Neuronal stem cell (in vitro differentiated cells): ENCODE data around the gene RPUSD1.

Source experiments
- DNase-seq: peaks from one replicate; pipeline ENCODE4 v3.0.0-alpha.2; 2013; ENCODE audit warnings: low spot score
- H2AFZ ChIP-seq: one replicate; pipeline ENCODE4 v1.6.1; 2013; ENCODE audit warnings: mild to moderate bottlenecking, low read length, inconsistent platforms
- H2AK5ac ChIP-seq: 2 replicates; pipeline ENCODE4 v1.6.1; 2013; ENCODE audit warnings: low read depth, mild to moderate bottlenecking, inconsistent platforms, low read length, moderate library complexity, mixed read lengths
- H2BK120ac ChIP-seq: 2 replicates; pipeline ENCODE4 v1.6.1; 2013; ENCODE audit warnings: low read depth, mild to moderate bottlenecking, inconsistent platforms, low read length, moderate library complexity, mixed read lengths
- H2BK12ac ChIP-seq: one replicate; pipeline ENCODE4 v1.6.1; 2013; ENCODE audit warnings: low read length, inconsistent platforms
- H2BK15ac ChIP-seq: 2 replicates; pipeline ENCODE4 v1.6.1; 2013; ENCODE audit warnings: mild to moderate bottlenecking, low read length, inconsistent platforms, mixed read lengths
- H2BK5ac ChIP-seq: one replicate; pipeline ENCODE4 v1.6.1; 2013; ENCODE audit warnings: inconsistent platforms, mild to moderate bottlenecking, low read length, moderate library complexity
- H3K14ac ChIP-seq: one replicate; pipeline ENCODE4 v1.6.1; 2013; ENCODE audit warnings: low read length, inconsistent platforms
- H3K18ac ChIP-seq: 2 replicates; pipeline ENCODE4 v1.6.1; 2013; ENCODE audit warnings: low read length, inconsistent platforms
- H3K23ac ChIP-seq: 2 replicates; pipeline ENCODE4 v1.6.1; 2013; ENCODE audit warnings: low read depth, mild to moderate bottlenecking, mixed read lengths, low read length, inconsistent platforms; ENCODE audit not compliant: poor library complexity
- H3K27ac ChIP-seq: replicated peaks from 3 replicates; pipeline ENCODE4 v1.5.1; 2013; ENCODE audit warnings: low read length, inconsistent platforms
- H3K27me3 ChIP-seq, 3 experiments: 2 replicates each; pipeline ENCODE4 v1.6.1; 2013; ENCODE audit warnings: low read length in 3 of 3, mild to moderate bottlenecking in 2 of 3, inconsistent platforms in 1 of 3, low read depth in 1 of 3, mixed read lengths in 1 of 3, moderate library complexity in 1 of 3; ENCODE audit not compliant: control insufficient read depth in 3 of 3, insufficient read depth in 3 of 3
- H3K36me3 ChIP-seq, 2 donors: replicated peaks in 1 of 2; 2 replicates each; pipeline ENCODE4 v1.6.1; 2013; ENCODE audit warnings: low read length in 2 of 2; ENCODE audit not compliant: control insufficient read depth in 2 of 2, insufficient read depth in 2 of 2
- H3K4ac ChIP-seq: 2 replicates; pipeline ENCODE4 v1.6.1; 2013; ENCODE audit warnings: inconsistent platforms, mild to moderate bottlenecking, low read length, moderate library complexity
- H3K4me1 ChIP-seq, 2 donors: 1 replicate in 1 of 2; 2 replicates in 1 of 2; pipeline ENCODE4 v1.6.1; 2013; ENCODE audit warnings: low read length in 2 of 2, low read depth in 1 of 2; ENCODE audit not compliant: control insufficient read depth in 2 of 2, insufficient read depth in 1 of 2
- H3K4me2 ChIP-seq: one replicate; pipeline ENCODE4 v1.6.1; 2013; ENCODE audit warnings: mild to moderate bottlenecking, low read length, inconsistent platforms; ENCODE audit not compliant: insufficient read depth, poor library complexity, severe bottlenecking
- H3K4me3 ChIP-seq, 2 donors: 2 replicates each; pipeline ENCODE4 v1.5.1; 2013; ENCODE audit warnings: low read length in 2 of 2, mild to moderate bottlenecking in 2 of 2, inconsistent platforms in 1 of 2, moderate library complexity in 1 of 2
- H3K79me1 ChIP-seq: one replicate; pipeline ENCODE4 v1.6.1; 2013; ENCODE audit warnings: low read depth, mild to moderate bottlenecking, inconsistent platforms, low read length, moderate library complexity
- H3K9ac ChIP-seq: one replicate; pipeline ENCODE4 v1.6.1; 2013; ENCODE audit warnings: mild to moderate bottlenecking, low read depth, low read length, inconsistent platforms; ENCODE audit not compliant: poor library complexity
- H3K9me3 ChIP-seq, 2 donors: replicated peaks in 1 of 2; 2 replicates each; pipeline versions ENCODE3 to v1.6.1; 2013; ENCODE audit warnings: low read length in 2 of 2, mild to moderate bottlenecking in 2 of 2, inconsistent platforms in 1 of 2, low read depth in 1 of 2, mixed read lengths in 1 of 2, moderate library complexity in 1 of 2; ENCODE audit not compliant: control insufficient read depth in 2 of 2, insufficient read depth in 1 of 2
- H4K8ac ChIP-seq: one replicate; pipeline ENCODE4 v1.6.1; 2013; ENCODE audit warnings: low read depth, mild to moderate bottlenecking, inconsistent platforms, low read length, moderate library complexity
- H4K91ac ChIP-seq: one replicate; pipeline ENCODE4 v1.6.1; 2013; ENCODE audit warnings: low read length, low read depth, mild to moderate bottlenecking, inconsistent platforms; ENCODE audit not compliant: poor library complexity
- WGBS, 2 donors: extraction: QIAGEN DNeasy Blood & Tissue Kit; methylation state at CpG; one replicate each; pipeline ENCODE4 v1.1.7; 2013; ENCODE audit warnings: missing lambda C conversion rate in 2 of 2, mixed read lengths in 1 of 2; ENCODE audit not compliant: insufficient read length in 2 of 2, insufficient replicate concordance in 1 of 2; ENCODE audit errors: extremely low coverage in 2 of 2; 5-methylcytosine and 5-hydroxymethylcytosine counted together

RPUSD1 gene

GRCh38 chr16:819336-820043 is 31.3 kb upstream of the RPUSD1 start:
- Histone ChIP-seq H2AFZ (no peak overlapping the region), H3K23ac (peak overlapping the region; percentile 6), H3K36me3 (no peaks in the 10 kb centered on the region), H2BK15ac (no peak overlapping the region), H3K9me3 (peaks cover 5 to 15% of the 10 kb centered on the region in 2 donors), H3K27ac (no peak overlapping the region), H4K91ac (no peak overlapping the region), H3K27me3 (peaks cover 0 to 11% (median 0%) of the 10 kb centered on the region in 3 experiments), H3K18ac (peak overlapping the region; percentile 76), H2BK12ac (no peak overlapping the region), H3K4ac (no peak overlapping the region), H3K4me1 (peaks cover 3% of the 10 kb centered on the region in 2 donors), H2BK5ac (peak overlapping the region; percentile 4), H3K79me1 (peaks cover 3% of the 10 kb centered on the region), H3K4me3 (no peak overlapping the region), H4K8ac (no peak overlapping the region), H3K9ac (no peak overlapping the region), H3K14ac (no peak overlapping the region), H3K4me2 (no peak overlapping the region), H2AK5ac (peak overlapping the region; percentile 53), H2BK120ac (no peak overlapping the region)
- no CpG with 5 or more reads among the region's 23 CpGs for WGBS, 2 donors
- DNase-seq = no peak

GRCh38 chr16:818592-818991 is 30.4 kb upstream of the RPUSD1 start:
- no peak for DNase-seq
- Histone ChIP-seq H3K14ac (no peak overlapping the region), H3K27ac (no peak overlapping the region), H3K36me3 (no peaks in the 10 kb centered on the region), H2AFZ (no peak overlapping the region), H3K79me1 (peaks cover 1% of the 10 kb centered on the region), H2BK15ac (no peak overlapping the region), H3K4me3 (peak overlapping the region in 1 of 2 donors; percentile 25), H2AK5ac (no peak overlapping the region), H4K8ac (no peak overlapping the region), H2BK120ac (no peak overlapping the region), H3K4ac (no peak overlapping the region), H3K9me3 (peaks cover 5 to 9% of the 10 kb centered on the region in 2 donors), H3K23ac (no peak overlapping the region), H3K18ac (no peak overlapping the region), H2BK12ac (no peak overlapping the region), H3K4me1 (peaks cover 3% of the 10 kb centered on the region in 2 donors), H2BK5ac (no peak overlapping the region), H4K91ac (no peak overlapping the region), H3K27me3 (peaks cover 0 to 9% (median 0%) of the 10 kb centered on the region in 3 experiments), H3K4me2 (no peak overlapping the region), H3K9ac (no peak overlapping the region)
- WGBS, 2 donors = no CpG with 5 or more reads among the region's 2 CpGs

GRCh38 chr16:818132-818531 is 30.0 kb upstream of the RPUSD1 start:
- Histone ChIP-seq H3K27ac (no peak overlapping the region), H2AK5ac (no peak overlapping the region), H3K14ac (no peak overlapping the region), H2AFZ (no peak overlapping the region), H3K4me1 (peaks cover 4 to 6% of the 10 kb centered on the region in 2 donors), H3K36me3 (no peaks in the 10 kb centered on the region), H3K4me2 (no peak overlapping the region), H3K4me3 (no peak overlapping the region), H3K4ac (no peak overlapping the region), H3K9ac (no peak overlapping the region), H2BK5ac (no peak overlapping the region), H3K9me3 (peaks cover 2 to 6% of the 10 kb centered on the region in 2 donors), H3K23ac (no peak overlapping the region), H2BK120ac (no peak overlapping the region), H3K27me3 (peaks cover 0 to 9% (median 4%) of the 10 kb centered on the region in 3 experiments), H3K79me1 (peaks cover 1% of the 10 kb centered on the region), H2BK12ac (no peak overlapping the region), H4K8ac (no peak overlapping the region), H3K18ac (no peak overlapping the region), H4K91ac (no peak overlapping the region), H2BK15ac (no peak overlapping the region)
- DNase-seq = no peak
- no CpG with 5 or more reads among the region's 8 CpGs for WGBS, 2 donors

- H2BK5ac ChIP-seq = peak overlapping the region; percentile 87
- H3K79me1 ChIP-seq = peaks cover 1% of the 10 kb centered on the region
- peak overlapping the region; percentile 88 for H2AK5ac ChIP-seq
- H2BK15ac ChIP-seq = peak overlapping the region; percentile 81
- peak overlapping the region; percentile 56 for H3K14ac ChIP-seq
- H2BK12ac ChIP-seq = peak overlapping the region; percentile 84
- H3K36me3 ChIP-seq = no peaks in the 10 kb centered on the region
- no peak overlapping the region for H3K4me2 ChIP-seq
- H3K9me3 ChIP-seq = peaks cover 0 to under 1% of the 10 kb centered on the region in 2 donors
- no peak for DNase-seq
- H3K4me3 ChIP-seq = no peak overlapping the region
- H4K91ac ChIP-seq = no peak overlapping the region
- H3K4me1 ChIP-seq = peaks cover 4 to 8% of the 10 kb centered on the region in 2 donors
- WGBS, 2 donors = no CpG with 5 or more reads among the region's 71 CpGs
- peak overlapping the region; percentile 65 for H3K23ac ChIP-seq
- no peak overlapping the region for H3K27ac ChIP-seq
- no peak overlapping the region for H2AFZ ChIP-seq
- H3K18ac ChIP-seq = peak overlapping the region; percentile 57
- H3K9ac ChIP-seq = peak overlapping the region; percentile 44
- peak overlapping the region; percentile 31 for H2BK120ac ChIP-seq
- H4K8ac ChIP-seq = peak overlapping the region; percentile 43
- peaks cover 0 to 15% (median 6%) of the 10 kb centered on the region in 3 experiments for H3K27me3 ChIP-seq
- H3K4ac ChIP-seq = no peak overlapping the region
Measured at GRCh38 chr16:817001-817906, 29.1 kb upstream of the RPUSD1 start.
